Left ventricle myocardium inferior (tissue), 1 donor: Measurements from ENCODE around the gene MEF2A. TPM values are rescaled to one million over a fixed set of nuclear protein-coding genes. Genes with fewer than 3 reads are reported as not detected.

Experiments used
- DNase-seq: peaks from one replicate; pipeline ENCODE4 v3.0.0-alpha.2; 2020
- H3K27ac ChIP-seq: fragments of 200-600 bp; replicated peaks from 2 replicates; pipeline ENCODE4 v1.8.0; 2021
- H3K27me3 ChIP-seq: fragments of 200-600 bp; 2 replicates; pipeline ENCODE4 v1.8.0; 2021; ENCODE audit warnings: low read depth
- H3K36me3 ChIP-seq: fragments of 200-600 bp; 2 replicates; pipeline ENCODE4 v1.8.0; 2021
- H3K4me1 ChIP-seq: fragments of 200-600 bp; 2 replicates; pipeline ENCODE4 v1.8.0; 2021
- H3K4me3 ChIP-seq: fragments of 200-600 bp; 2 replicates; pipeline ENCODE4 v1.8.0; 2021; ENCODE audit warnings: mild to moderate bottlenecking, moderate library complexity
- H3K9me3 ChIP-seq: fragments of 200-600 bp; replicated peaks from 2 replicates; pipeline ENCODE4 v1.8.0; 2021
- CTCF ChIP-seq: fragments of 200-600 bp; IDR thresholded peaks from 2 replicates; pipeline ENCODE4 v1.8.0; 2021; ENCODE audit warnings: antibody characterized with exemption, mild to moderate bottlenecking, borderline replicate concordance
- intact Hi-C: fragments of 100-400 bp; cut with micrococcal nuclease; formaldehyde crosslinking; loops from one replicate; pipeline ENCODE4 v1.11.0; 2022
- total RNA-seq: library from RNA; stranded (reverse); fragmentation: NEBNext Ultra II Directional; extraction: Animal tissue kit (Norgen Biotek cat#: 25700); gene quantifications from one replicate; pipeline ENCODE4 v1.2.1, GENCODE V29; 2021
- donor health status: DM: no; HTN: yes; CAD: no; lungs with severe emphysema.

Gene MEF2A
- total RNA-seq, 1 donor from 2014 or later = 152 TPM

- H3K9me3 ChIP-seq = no peaks in the 10 kb centered on the region
Measured at GRCh38 chr15:99613887-99614647, 48.3 kb downstream of the MEF2A start.

GRCh38 chr15:99614749-99615288 lies 49.0 kb downstream of the MEF2A start:
- H3K4me1 ChIP-seq = peaks cover 98% of the 10 kb centered on the region
- no peaks in the 10 kb centered on the region for H3K27me3 ChIP-seq
- no peak overlapping the region for H3K4me3 ChIP-seq
- no peaks in the 10 kb centered on the region for H3K9me3 ChIP-seq
- H3K27ac ChIP-seq = peak overlapping the region; percentile 51
- no peaks in the 10 kb centered on the region for H3K36me3 ChIP-seq
- DNase-seq = no peak
- intact Hi-C loops = no loop called here
- TF ChIP-seq CTCF = no peak

More at GRCh38 chr15:99613887-99614647, 48.3 kb downstream of the MEF2A start:
- no peak for DNase-seq
- TF ChIP-seq CTCF = no peak
- H3K27me3 ChIP-seq = no peaks in the 10 kb centered on the region
- peaks cover 98% of the 10 kb centered on the region for H3K4me1 ChIP-seq
- intact Hi-C loops = no loop called here
- H3K4me3 ChIP-seq = no peak overlapping the region
- peak overlapping the region; percentile 51 for H3K27ac ChIP-seq
- H3K36me3 ChIP-seq = no peaks in the 10 kb centered on the region

GRCh38 chr15:99615460-99615859 lies 49.7 kb downstream of the MEF2A start:
- intact Hi-C loops = no loop called here
- H3K27ac ChIP-seq = peak overlapping the region; percentile 51
- H3K36me3 ChIP-seq = no peaks in the 10 kb centered on the region
- H3K9me3 ChIP-seq = no peaks in the 10 kb centered on the region
- no peak for DNase-seq
- H3K4me3 ChIP-seq = no peak overlapping the region
- no peaks in the 10 kb centered on the region for H3K27me3 ChIP-seq
- peaks cover 98% of the 10 kb centered on the region for H3K4me1 ChIP-seq
- no peak for TF ChIP-seq CTCF

- Histone ChIP-seq H3K4me1 (peaks cover 92% of the 10 kb centered on the region), H3K4me3 (no peak overlapping the region), H3K36me3 (no peaks in the 10 kb centered on the region), H3K9me3 (no peaks in the 10 kb centered on the region), H3K27ac (no peak overlapping the region), H3K27me3 (no peaks in the 10 kb centered on the region)
- no peak for DNase-seq
- TF ChIP-seq CTCF = no peak
- intact Hi-C loops = no loop called here
Measured at GRCh38 chr15:99616129-99616528, 50.3 kb downstream of the MEF2A start.

- no peak overlapping the region for H3K4me3 ChIP-seq
- H3K36me3 ChIP-seq = no peaks in the 10 kb centered on the region
- H3K9me3 ChIP-seq = no peaks in the 10 kb centered on the region
- H3K27ac ChIP-seq = no peak overlapping the region
- DNase-seq = no peak
- intact Hi-C loops = no loop called here
- no peak for TF ChIP-seq CTCF
- no peaks in the 10 kb centered on the region for H3K27me3 ChIP-seq
- H3K4me1 ChIP-seq = peaks cover 92% of the 10 kb centered on the region
Measured at GRCh38 chr15:99616773-99617342, 51.1 kb downstream of the MEF2A start.
